Endothelial cell of umbilical vein (primary cell): ENCODE measurements around the gene SLC15A3. TPM values are rescaled to one million over a fixed set of nuclear protein-coding genes. Genes with fewer than 3 reads are reported as not detected.

Experiments used
- BruUV-seq: library from RNA; stranded (reverse); fragments of 400-500 nt; replicated peaks from 2 replicates; lab custom pipeline; 2021; lab: Mats Ljungman, UMichigan
- CTCF ChIA-PET: fragments of 300-600, 350-600 bp; sonication (Branson Sonifier 250); formaldehyde crosslinking; loops from one replicate; lab custom pipeline; 2021; ENCODE audit warnings: antibody characterized with exemption, inconsistent platforms; lab: Charles Lee
- POLR2A ChIA-PET: fragments of 300-600, 350-600 bp; sonication (Branson Sonifier 250); formaldehyde crosslinking; loops from one replicate; lab custom pipeline; 2021; ENCODE audit warnings: antibody characterized with exemption, inconsistent platforms; lab: Charles Lee
- DNase-seq: peaks from one replicate; pipeline ENCODE4 v3.0.0-alpha.2; 2011; ENCODE audit warnings: low read depth, low spot score
- FAIRE-seq: peaks from 2 replicates; lab custom pipeline; 2011; peaks lifted over from hg19 to GRCh38; lab: Jason Lieb, UNC
- H2AFZ ChIP-seq: 2 replicates; pipeline ENCODE4 v1.6.0; 2012; ENCODE audit warnings: low read depth, low read length, control low read depth, inconsistent platforms
- H3K27ac ChIP-seq: 2 replicates; pipeline ENCODE4 v1.5.1; 2011; ENCODE audit warnings: low read depth, mild to moderate bottlenecking, control low read depth, low read length, moderate library complexity; ENCODE audit not compliant: insufficient read depth
- H3K27me3 ChIP-seq, 2 experiments: 2 replicates each; pipeline versions ENCODE4 v1.6.0 to v1.6.1; 2011; ENCODE audit warnings: low read length in 2 of 2, mixed read lengths in 1 of 2; ENCODE audit not compliant: control insufficient read depth in 2 of 2, insufficient read depth in 2 of 2
- H3K36me3 ChIP-seq, 2 experiments: 2 replicates in 1 of 2; 3 replicates in 1 of 2; pipeline ENCODE4 v1.5.1; 2011; ENCODE audit warnings: low read length in 2 of 2, mild to moderate bottlenecking in 1 of 2, moderate library complexity in 1 of 2; ENCODE audit not compliant: control insufficient read depth in 2 of 2, insufficient read depth in 2 of 2; ENCODE audit errors: extremely low read depth in 1 of 2
- H3K4me1 ChIP-seq: 3 replicates; pipeline ENCODE4 v1.5.1; 2011; ENCODE audit warnings: mild to moderate bottlenecking, low read length; ENCODE audit not compliant: control insufficient read depth, insufficient read depth; ENCODE audit errors: extremely low read depth
- H3K4me2 ChIP-seq: 2 replicates; pipeline ENCODE4 v1.6.1; 2011; ENCODE audit warnings: low read length, control low read depth, mixed read lengths; ENCODE audit not compliant: insufficient read depth
- H3K4me3 ChIP-seq, 3 experiments: fragments of 200-600 bp in 1 of 3; sonication (generic), shearing (Covaris generic) in 1 of 3; replicated peaks in 1 of 3; 2 replicates each; pipeline ENCODE4 v1.5.1; 2011 to 2016; ENCODE audit warnings: control low read depth in 3 of 3, low read length in 3 of 3, mild to moderate bottlenecking in 2 of 3, inconsistent platforms in 1 of 3, low read depth in 1 of 3, moderate library complexity in 1 of 3; ENCODE audit not compliant: insufficient read depth in 1 of 3
- H3K79me2 ChIP-seq: 2 replicates; pipeline ENCODE4 v1.6.0; 2012; ENCODE audit warnings: low read length, inconsistent platforms; ENCODE audit not compliant: control insufficient read depth, insufficient read depth
- H3K9ac ChIP-seq: replicated peaks from 2 replicates; pipeline ENCODE3; 2011; ENCODE audit warnings: low read length, control low read depth; ENCODE audit not compliant: insufficient read depth; ENCODE audit errors: extremely low read depth
- H3K9me1 ChIP-seq: replicated peaks from 3 replicates; pipeline ENCODE4 v1.6.0; 2011; ENCODE audit warnings: mild to moderate bottlenecking, low read length; ENCODE audit not compliant: control insufficient read depth, insufficient read depth; ENCODE audit errors: extremely low read depth
- H3K9me3 ChIP-seq: replicated peaks from 2 replicates; pipeline ENCODE4 v1.5.1; 2012; ENCODE audit warnings: low read length, inconsistent platforms; ENCODE audit not compliant: control insufficient read depth, insufficient read depth
- H4K20me1 ChIP-seq: replicated peaks from 2 replicates; pipeline ENCODE3; 2011; ENCODE audit warnings: mild to moderate bottlenecking, low read length; ENCODE audit not compliant: control insufficient read depth, insufficient read depth; ENCODE audit errors: extremely low read depth
- FOS ChIP-seq: IDR thresholded peaks from 2 replicates; pipeline ENCODE4 v1.6.1; 2011; ENCODE audit warnings: mild to moderate bottlenecking, low read length, moderate library complexity, borderline replicate concordance; ENCODE audit not compliant: insufficient read depth
- GATA2 ChIP-seq: IDR thresholded peaks from 2 replicates; pipeline ENCODE4 v1.7.0; 2011; ENCODE audit warnings: low read depth, mild to moderate bottlenecking, moderate library complexity, mixed read lengths, low read length; ENCODE audit not compliant: insufficient read length, insufficient read depth
- JUN ChIP-seq: IDR thresholded peaks from 2 replicates; pipeline ENCODE4 v1.6.1; 2011; ENCODE audit warnings: borderline replicate concordance, low read depth; ENCODE audit not compliant: insufficient read length, insufficient read depth
- MYC ChIP-seq: IDR thresholded peaks from one replicate; pipeline ENCODE4 v1.6.1; 2011; ENCODE audit warnings: mild to moderate bottlenecking, low read depth, low read length
- dilution Hi-C: fragments of 300-500 bp; cut with MboI; formaldehyde crosslinking; loops from one replicate; pipeline ENCODE4 v1.15.0; 2019; ENCODE audit warnings: low sequenced_read_pairs; ENCODE audit not compliant: extremely low pct_ligation_motif_present
- intact Hi-C: fragments of 100-400 bp; cut with micrococcal nuclease; formaldehyde crosslinking; loops from one replicate; pipeline ENCODE4 v1.10.0; 2022
- polyA plus RNA-seq, 4 experiments: library from polyadenylated mRNA; depleted of rRNA in 3 of 4; stranded (reverse) in 3 of 4; unstranded in 1 of 4; fragments of >200 nt; gene quantifications; 2 replicates each; pipeline versions ENCODE4 v1.2.1 to v1.2.3, GENCODE V29; 2011 to 2012; ENCODE audit warnings: missing spikeins in 1 of 4
- total RNA-seq: library from RNA; stranded (reverse); gene quantifications from 2 replicates; pipeline ENCODE4 v1.2.3, GENCODE V29; 2021
- TF ChIP-seq, protein P1 (sequence below), 2 donors: IDR thresholded peaks; 1 replicate in 1 of 2; 2 replicates in 1 of 2; pipeline ENCODE4 v1.5.1; 2011; ENCODE audit warnings: low read length in 2 of 2, mild to moderate bottlenecking in 2 of 2, moderate library complexity in 2 of 2, control low read depth in 1 of 2, inconsistent platforms in 1 of 2, low read depth in 1 of 2; ENCODE audit not compliant: insufficient read depth in 1 of 2; ENCODE audit errors: extremely low read depth in 1 of 2

SLC15A3 gene
- total and polyA plus RNA-seq, 2 donors (not counting 3 experiments of a cell fraction or from before 2014, with no cell fraction given) = 3.3 to 4.4 TPM

DNA sequence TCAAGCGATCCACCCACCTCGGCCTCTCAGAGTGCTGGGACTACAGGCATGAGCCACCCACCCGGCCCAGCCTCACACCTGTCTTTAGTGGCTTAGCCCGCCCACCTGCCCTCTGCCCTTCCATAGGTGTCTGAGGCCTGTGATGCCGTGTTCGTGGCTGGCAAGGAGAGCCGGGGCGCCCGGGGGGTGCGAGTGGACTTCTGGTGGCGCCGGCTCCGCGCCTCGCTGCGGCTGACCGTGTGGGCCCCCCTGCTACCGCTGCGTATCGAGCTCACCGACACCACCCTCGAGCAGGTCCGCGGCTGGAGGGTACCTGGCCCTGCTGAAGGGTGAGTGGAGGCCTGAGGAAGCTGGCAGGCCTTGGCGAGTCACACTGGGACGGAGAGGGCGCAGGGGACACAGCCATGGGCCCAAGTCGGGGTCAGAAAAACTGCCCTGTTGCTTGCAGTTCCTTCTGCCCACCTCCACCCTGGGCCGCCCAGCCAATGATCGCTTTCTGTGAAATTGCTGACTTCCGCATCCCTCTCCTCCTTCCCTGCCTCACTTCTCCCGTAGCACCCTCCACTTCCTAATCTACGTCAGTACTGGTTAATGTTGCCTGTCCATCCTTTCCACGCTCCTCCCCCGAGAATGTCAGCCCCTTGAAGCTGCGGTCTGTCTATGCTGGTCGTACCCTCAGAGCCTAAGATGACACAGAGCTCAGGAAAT, 18.4 kb downstream of the SLC15A3 start:
- ChIA-PET POLR2A (no interaction called here), CTCF (interaction anchor here (1.4 kb wide), 1 partner anchor 34 kb away, joined by 4 read pairs; no protein-coding TSS in a partner anchor)
- Histone ChIP-seq H3K27ac (no peak overlapping the region), H3K9me3 (no peaks in the 10 kb centered on the region), H2AFZ (no peak overlapping the region), H3K36me3 (peaks cover 3 to 41% of the 10 kb centered on the region in 2 experiments), H3K4me2 (no peak overlapping the region), H3K4me3 (no peak overlapping the region), H3K79me2 (no peaks in the 10 kb centered on the region), H4K20me1 (no peaks in the 10 kb centered on the region), H3K27me3 (no peaks in the 10 kb centered on the region), H3K9ac (no peak overlapping the region), H3K9me1 (no peaks in the 10 kb centered on the region), H3K4me1 (peaks cover 8% of the 10 kb centered on the region)
- BruUV-seq = no TSS peak
- no peak for FAIRE-seq
- intact Hi-C loops (no loop called here), dilution Hi-C loops (no loop called here)
- TF ChIP-seq GATA2 = no peak
- TF ChIP-seq, protein P1, sequence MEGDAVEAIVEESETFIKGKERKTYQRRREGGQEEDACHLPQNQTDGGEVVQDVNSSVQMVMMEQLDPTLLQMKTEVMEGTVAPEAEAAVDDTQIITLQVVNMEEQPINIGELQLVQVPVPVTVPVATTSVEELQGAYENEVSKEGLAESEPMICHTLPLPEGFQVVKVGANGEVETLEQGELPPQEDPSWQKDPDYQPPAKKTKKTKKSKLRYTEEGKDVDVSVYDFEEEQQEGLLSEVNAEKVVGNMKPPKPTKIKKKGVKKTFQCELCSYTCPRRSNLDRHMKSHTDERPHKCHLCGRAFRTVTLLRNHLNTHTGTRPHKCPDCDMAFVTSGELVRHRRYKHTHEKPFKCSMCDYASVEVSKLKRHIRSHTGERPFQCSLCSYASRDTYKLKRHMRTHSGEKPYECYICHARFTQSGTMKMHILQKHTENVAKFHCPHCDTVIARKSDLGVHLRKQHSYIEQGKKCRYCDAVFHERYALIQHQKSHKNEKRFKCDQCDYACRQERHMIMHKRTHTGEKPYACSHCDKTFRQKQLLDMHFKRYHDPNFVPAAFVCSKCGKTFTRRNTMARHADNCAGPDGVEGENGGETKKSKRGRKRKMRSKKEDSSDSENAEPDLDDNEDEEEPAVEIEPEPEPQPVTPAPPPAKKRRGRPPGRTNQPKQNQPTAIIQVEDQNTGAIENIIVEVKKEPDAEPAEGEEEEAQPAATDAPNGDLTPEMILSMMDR (IDR thresholded peaks at IDR 0.05; ENCODE audit: extremely low read depth in 1 of 2, insufficient read depth in 1 of 2, low read depth in 1 of 2, low read length in 2 of 2) = no peak
- TF ChIP-seq JUN = no peak
- TF ChIP-seq FOS = no peak
- TF ChIP-seq MYC = no peak
- DNase-seq = no peak
